ENCODE results near the gene TMEM272. TPM values are rescaled to one million over a fixed set of nuclear protein-coding genes. Genes with fewer than 3 reads are reported as not detected.
A peak's percentile ranks its signal among the peaks of the same experiment; 100 is the strongest.

The TMEM272 gene
- total RNA-seq, 1 donor from 2014 or later, result not detected

DNA sequence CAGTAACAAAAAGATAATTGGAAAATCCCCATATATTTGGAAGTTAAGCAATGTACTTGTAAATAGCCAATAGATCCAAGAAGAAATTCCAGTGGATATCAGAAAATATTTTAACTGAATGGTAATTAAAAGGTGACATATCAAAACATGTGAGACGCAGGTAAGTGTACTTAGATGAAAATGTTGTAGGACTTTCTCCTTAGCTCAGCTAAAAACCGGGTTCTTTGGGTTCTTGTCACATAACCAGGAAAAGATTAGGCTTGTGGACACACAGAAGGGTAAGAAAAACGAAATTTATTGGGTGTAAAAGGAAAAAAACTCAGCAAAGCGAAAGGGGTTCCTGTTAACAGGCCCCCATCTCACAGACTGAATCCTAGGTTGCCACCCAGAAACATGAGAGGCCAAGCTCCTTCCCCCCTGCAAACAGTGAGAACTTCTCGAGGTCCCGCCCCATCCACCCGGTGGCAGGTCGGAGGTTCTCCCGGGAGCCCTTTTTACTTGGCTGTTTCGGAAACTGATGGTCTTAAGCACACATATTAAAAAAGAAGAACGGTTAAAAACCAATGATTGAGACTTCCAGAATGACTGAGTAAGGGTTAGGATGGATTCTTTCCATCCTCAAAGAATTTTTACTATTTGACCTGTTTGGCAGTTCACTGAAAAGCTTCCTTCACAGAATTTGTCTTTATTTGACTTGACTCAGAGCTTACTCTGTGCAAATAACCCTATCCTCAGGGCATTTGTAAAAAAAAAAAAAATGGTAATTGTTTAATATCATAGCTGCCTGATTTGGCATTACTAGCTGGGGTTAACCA lies 13.7 kb upstream of the TMEM272 start:
- Histone ChIP-seq H3F3A (ENCODE audit: low read depth) (no peaks in the 10 kb centered on the region), H4K20me1 (ENCODE audit: low read depth) (no peaks in the 10 kb centered on the region), H3K27ac (no peak overlapping the region), H2AFZ (replicated peaks) (peak overlapping the region; percentile 56), H3K79me2 (ENCODE audit: low read depth) (no peaks in the 10 kb centered on the region), H3K9ac (no peak overlapping the region), H3K27me3 (no peaks in the 10 kb centered on the region), H3K4me1 (no peaks in the 10 kb centered on the region), H3K9me3 (ENCODE audit: low read depth) (no peaks in the 10 kb centered on the region), H3K36me3 (no peaks in the 10 kb centered on the region), H3K4me3 (no peak overlapping the region), H3K4me2 (no peak overlapping the region)
- Mint-ChIP-seq H3K9me3 (peaks cover 12% of the 10 kb centered on the region), H3K27me3 (ENCODE audit: insufficient read depth, low read depth) (peaks cover 2% of the 10 kb centered on the region), H3K4me3 (no peak overlapping the region), H3K27ac (no peak overlapping the region), H3K4me1 (peaks cover 8% of the 10 kb centered on the region), H3K36me3 (peaks cover 2% of the 10 kb centered on the region)
- DNase-seq (ENCODE audit: low spot score), result peak; percentile 20
- TF ChIP-seq EZH2 (IDR thresholded peaks at IDR 0.05), result no peak
- TF ChIP-seq EZH2phosphoT487 (IDR thresholded peaks at IDR 0.05), result no peak
- TF ChIP-seq CTCF (IDR thresholded peaks at IDR 0.05), result no peak

- no peaks in the 10 kb centered on the region for H3K36me3 ChIP-seq
- Mint-ChIP-seq H3K4me1 (peaks cover 5% of the 10 kb centered on the region), H3K9me3 (peaks cover 12% of the 10 kb centered on the region), H3K27ac (no peak overlapping the region), H3K27me3 (ENCODE audit: insufficient read depth, low read depth) (no peaks in the 10 kb centered on the region), H3K36me3 (peaks cover 2% of the 10 kb centered on the region), H3K4me3 (no peak overlapping the region)
- no peaks in the 10 kb centered on the region for H3K27me3 ChIP-seq
- no peak overlapping the region for H3K4me3 ChIP-seq
- no peak overlapping the region for H3K27ac ChIP-seq
- H3K9me3 ChIP-seq (ENCODE audit: low read depth), result no peaks in the 10 kb centered on the region
- no peaks in the 10 kb centered on the region for H4K20me1 ChIP-seq (ENCODE audit: low read depth)
- no peak overlapping the region for H3K4me2 ChIP-seq
- H2AFZ ChIP-seq (replicated peaks), result no peak overlapping the region
- no peak for DNase-seq (ENCODE audit: low spot score)
- H3F3A ChIP-seq (ENCODE audit: low read depth), result no peaks in the 10 kb centered on the region
- TF ChIP-seq EZH2 (IDR thresholded peaks at IDR 0.05) (no peak), CTCF (IDR thresholded peaks at IDR 0.05) (no peak), EZH2phosphoT487 (IDR thresholded peaks at IDR 0.05) (no peak)
- H3K4me1 ChIP-seq, result no peaks in the 10 kb centered on the region
- no peak overlapping the region for H3K9ac ChIP-seq
- no peaks in the 10 kb centered on the region for H3K79me2 ChIP-seq (ENCODE audit: low read depth)
Measured at GRCh38 chr13:51856998-51857397, 12.0 kb upstream of the TMEM272 start.

DNA sequence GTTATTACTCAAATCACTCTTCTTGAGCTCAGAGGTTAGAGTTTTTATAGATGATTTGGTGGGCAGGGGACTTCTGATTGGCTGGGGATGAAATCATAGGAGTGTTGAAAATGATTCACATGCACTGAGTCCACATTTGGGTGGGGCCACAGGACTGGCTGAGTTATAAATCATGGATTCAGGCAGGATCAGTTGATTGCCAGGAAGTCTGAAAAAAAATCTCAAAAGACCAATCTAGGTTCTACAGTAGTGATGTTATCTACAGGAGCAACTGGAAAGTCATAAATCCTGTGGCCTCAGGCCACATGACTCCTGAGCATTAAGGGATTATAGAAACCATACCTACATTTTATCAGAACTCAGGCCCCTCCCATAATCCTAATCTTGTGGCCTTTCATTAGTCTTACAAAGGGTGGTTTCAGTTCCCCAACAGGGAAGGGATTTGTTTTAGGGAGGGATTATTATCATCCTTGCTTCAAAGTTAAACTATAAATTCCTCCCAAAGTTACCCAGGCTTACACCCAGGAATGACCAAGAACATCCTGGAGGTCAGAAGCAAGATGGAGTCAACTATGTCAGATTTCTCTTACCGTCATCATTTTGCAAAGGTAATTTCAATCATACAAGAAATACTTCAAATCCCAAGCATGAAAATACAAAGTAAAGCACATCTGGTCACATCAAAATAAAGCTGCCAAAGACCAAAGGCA lies 11.2 kb upstream of the TMEM272 start:
- H2AFZ ChIP-seq (replicated peaks), result no peak overlapping the region
- H3K4me3 ChIP-seq, result no peak overlapping the region
- Mint-ChIP-seq H3K4me3 (no peak overlapping the region), H3K9me3 (peaks cover 12% of the 10 kb centered on the region), H3K36me3 (peaks cover 2% of the 10 kb centered on the region), H3K27me3 (ENCODE audit: insufficient read depth, low read depth) (peaks cover 2% of the 10 kb centered on the region), H3K4me1 (peaks cover 2% of the 10 kb centered on the region), H3K27ac (no peak overlapping the region)
- DNase-seq (ENCODE audit: low spot score), result no peak
- no peaks in the 10 kb centered on the region for H3K4me1 ChIP-seq
- no peaks in the 10 kb centered on the region for H4K20me1 ChIP-seq (ENCODE audit: low read depth)
- no peaks in the 10 kb centered on the region for H3F3A ChIP-seq (ENCODE audit: low read depth)
- no peaks in the 10 kb centered on the region for H3K79me2 ChIP-seq (ENCODE audit: low read depth)
- H3K36me3 ChIP-seq, result no peaks in the 10 kb centered on the region
- H3K27me3 ChIP-seq, result no peaks in the 10 kb centered on the region
- no peak overlapping the region for H3K4me2 ChIP-seq
- H3K9ac ChIP-seq, result no peak overlapping the region
- H3K27ac ChIP-seq, result no peak overlapping the region
- no peaks in the 10 kb centered on the region for H3K9me3 ChIP-seq (ENCODE audit: low read depth)
- TF ChIP-seq EZH2 (IDR thresholded peaks at IDR 0.05) (no peak), EZH2phosphoT487 (IDR thresholded peaks at IDR 0.05) (no peak), CTCF (IDR thresholded peaks at IDR 0.05) (no peak)
